SJSA1 (cell line): ENCODE measurements around the gene STAT5A. TPM values are rescaled to one million over a fixed set of nuclear protein-coding genes. Genes with fewer than 3 reads are reported as not detected.
"Not testable (repeated sequence)": the region's sequence is repeated elsewhere in the genome, so short reads cannot be mapped to it uniquely, and the experiment has no call there.

Source experiments
- DNase-seq, 2 experiments: peaks; one replicate each; pipeline ENCODE4 v3.0.0-alpha.2; 2015 to 2020; ENCODE audit warnings: low spot score in 2 of 2, low read depth in 1 of 2
- H3K27ac ChIP-seq: fragments of 250-450 bp; sonication (Bioruptor Pico); 2 replicates; pipeline ENCODE4 v1.5.1; 2020; ENCODE audit warnings: mild to moderate bottlenecking, moderate library complexity
- H3K27me3 ChIP-seq: fragments of 250-450 bp; sonication (Bioruptor Pico); replicated peaks from 2 replicates; pipeline ENCODE4 v1.5.1; 2020; ENCODE audit warnings: mild to moderate bottlenecking, moderate library complexity
- H3K36me3 ChIP-seq: fragments of 250-450 bp; sonication (Bioruptor Pico); 2 replicates; pipeline ENCODE4 v1.5.1; 2020; ENCODE audit warnings: mild to moderate bottlenecking
- H3K4me1 ChIP-seq: fragments of 250-450 bp; sonication (Bioruptor Pico); replicated peaks from 2 replicates; pipeline ENCODE4 v1.6.1; 2021; ENCODE audit warnings: mild to moderate bottlenecking
- H3K4me3 ChIP-seq: fragments of 250-450 bp; sonication (Bioruptor Pico); 2 replicates; pipeline ENCODE4 v1.5.1; 2020; ENCODE audit warnings: mild to moderate bottlenecking
- H3K9me3 ChIP-seq: fragments of 250-450 bp; sonication (Bioruptor Pico); replicated peaks from 2 replicates; pipeline ENCODE4 v1.5.1; 2020; ENCODE audit warnings: mild to moderate bottlenecking
- total RNA-seq: library from RNA; depleted of rRNA; stranded (reverse); fragments of >200 nt; shearing (Covaris generic); gene quantifications from 2 replicates; pipeline ENCODE4 v1.2.3, GENCODE V29; 2014

Gene STAT5A
- total RNA-seq, 1 experiment from 2014 or later: 4.6 TPM

DNA sequence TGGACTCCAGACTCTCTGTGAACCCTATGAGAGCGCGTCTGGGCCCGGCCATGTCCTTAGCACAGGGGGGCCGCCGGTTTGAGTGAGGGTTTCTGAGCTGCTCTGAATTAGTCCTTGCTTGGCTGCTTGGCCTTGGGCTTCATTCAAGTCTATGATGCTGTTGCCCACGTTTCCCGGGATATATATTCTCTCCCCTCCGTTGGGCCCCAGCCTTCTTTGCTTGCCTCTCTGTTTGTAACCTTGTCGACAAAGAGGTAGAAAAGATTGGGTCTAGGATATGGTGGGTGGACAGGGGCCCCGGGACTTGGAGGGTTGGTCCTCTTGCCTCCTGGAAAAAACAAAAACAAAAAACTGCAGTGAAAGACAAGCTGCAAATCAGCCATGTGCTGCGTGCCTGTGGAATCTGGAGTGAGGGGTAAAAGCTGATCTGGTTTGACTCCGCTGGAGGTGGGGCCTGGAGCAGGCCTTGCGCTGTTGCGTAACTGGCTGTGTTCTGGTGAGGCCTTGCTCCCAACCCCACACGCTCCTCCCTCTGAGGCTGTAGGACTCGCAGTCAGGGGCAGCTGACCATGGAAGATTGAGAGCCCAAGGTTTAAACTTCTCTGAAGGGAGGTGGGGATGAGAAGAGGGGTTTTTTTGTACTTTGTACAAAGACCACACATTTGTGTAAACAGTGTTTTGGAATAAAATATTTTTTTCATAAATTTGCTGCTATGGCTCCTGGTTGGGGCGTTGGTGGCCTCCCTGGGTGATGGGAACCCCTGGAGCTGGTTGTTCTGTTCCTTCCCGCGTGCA, 23.1 kb downstream of the STAT5A start:
- Histone ChIP-seq H3K36me3 (peaks cover 31% of the 10 kb centered on the region), H3K4me3 (no peak overlapping the region), H3K27me3 (no peaks in the 10 kb centered on the region), H3K27ac (no peak overlapping the region), H3K4me1 (no peaks in the 10 kb centered on the region), H3K9me3 (no peaks in the 10 kb centered on the region)
- DNase-seq: no peak

DNA sequence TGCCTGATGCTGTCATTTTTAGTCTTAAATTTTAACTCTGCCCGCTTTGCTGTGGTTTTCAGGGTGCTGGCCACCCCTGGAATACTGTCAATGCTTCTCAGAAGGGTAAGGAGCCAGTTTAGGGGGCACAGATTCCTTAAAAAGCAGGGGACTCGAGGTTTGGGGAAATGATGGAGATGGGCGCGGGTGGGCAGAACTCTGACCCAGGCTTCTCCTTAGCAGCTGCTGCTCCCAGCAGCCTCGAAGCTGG, 23.7 kb downstream of the STAT5A start:
- DNase-seq: no peak
- peaks cover 34% of the 10 kb centered on the region for H3K36me3 ChIP-seq
- no peaks in the 10 kb centered on the region for H3K27me3 ChIP-seq
- no peak overlapping the region for H3K27ac ChIP-seq
- no peaks in the 10 kb centered on the region for H3K9me3 ChIP-seq
- no peaks in the 10 kb centered on the region for H3K4me1 ChIP-seq
- no peak overlapping the region for H3K4me3 ChIP-seq

DNA sequence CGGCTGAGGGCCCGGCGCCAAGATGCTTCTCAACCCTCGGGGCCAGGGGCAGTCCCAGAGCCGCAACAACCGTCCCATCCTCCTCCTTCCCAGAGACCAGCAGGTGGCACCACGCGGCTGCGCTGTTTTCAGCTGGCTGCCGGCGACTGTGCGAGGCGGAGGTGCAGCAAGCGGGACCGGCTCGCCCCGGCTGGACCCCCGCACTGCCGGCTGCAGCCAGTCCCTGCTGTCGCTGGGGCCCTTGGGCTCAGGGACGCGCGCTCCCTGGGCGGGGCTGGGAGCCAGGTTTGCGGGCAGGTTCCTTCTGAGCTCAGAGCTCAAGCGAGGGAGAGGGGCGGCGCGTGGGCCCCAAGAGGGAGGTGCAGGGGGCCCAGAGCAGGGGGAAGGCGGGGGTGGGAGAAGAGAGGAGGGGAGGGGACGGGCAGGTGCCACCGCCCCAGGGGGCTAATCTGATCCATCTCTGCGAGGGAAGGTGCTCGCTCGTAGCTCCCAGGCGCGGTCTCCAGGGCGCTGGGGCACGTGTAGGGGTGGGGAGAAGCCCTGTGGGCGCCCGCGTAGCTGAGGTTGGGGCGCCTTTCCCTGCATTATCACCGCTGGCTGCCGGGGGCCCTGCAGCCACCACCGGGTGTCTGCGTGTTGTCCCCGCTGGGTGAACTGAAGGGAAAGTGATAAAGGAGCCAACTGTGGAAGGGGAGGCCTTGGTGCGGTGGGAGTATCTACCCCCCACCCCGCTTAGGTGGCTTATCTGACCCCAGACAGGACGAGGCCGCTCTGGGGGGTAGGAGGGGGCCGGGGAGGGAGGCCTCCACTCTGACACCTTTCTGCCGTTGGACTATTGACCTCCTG, 24.2 kb downstream of the STAT5A start:
- Histone ChIP-seq H3K9me3 (no peaks in the 10 kb centered on the region), H3K36me3 (peaks cover 39% of the 10 kb centered on the region), H3K27ac (no peak overlapping the region), H3K4me3 (no peak overlapping the region), H3K4me1 (no peaks in the 10 kb centered on the region), H3K27me3 (no peaks in the 10 kb centered on the region)
- peak; percentile 31 to 61 for DNase-seq

DNA sequence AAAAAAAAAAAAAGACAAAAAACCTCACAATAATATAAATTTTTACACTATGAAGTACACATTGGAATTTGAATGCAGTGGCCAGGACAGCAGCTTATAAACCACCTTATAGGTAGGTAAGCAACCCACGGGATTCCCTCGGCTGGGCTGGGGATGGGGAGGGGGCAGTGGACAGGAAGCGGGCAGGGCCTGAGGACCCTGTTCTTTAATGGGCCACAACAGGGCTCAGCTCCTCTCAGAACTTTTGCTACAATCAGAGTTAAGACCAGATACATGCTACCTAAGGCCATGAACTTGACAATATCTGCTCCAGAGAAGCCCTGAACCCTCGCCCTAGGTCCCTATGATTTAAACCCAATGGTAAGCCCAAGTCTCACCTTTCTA, 25.1 kb downstream of the STAT5A start:
- DNase-seq: no peak
- Histone ChIP-seq H3K4me3 (no peak overlapping the region), H3K36me3 (peaks cover 46% of the 10 kb centered on the region), H3K27ac (no peak overlapping the region), H3K9me3 (no peaks in the 10 kb centered on the region), H3K27me3 (no peaks in the 10 kb centered on the region), H3K4me1 (no peaks in the 10 kb centered on the region)

DNA sequence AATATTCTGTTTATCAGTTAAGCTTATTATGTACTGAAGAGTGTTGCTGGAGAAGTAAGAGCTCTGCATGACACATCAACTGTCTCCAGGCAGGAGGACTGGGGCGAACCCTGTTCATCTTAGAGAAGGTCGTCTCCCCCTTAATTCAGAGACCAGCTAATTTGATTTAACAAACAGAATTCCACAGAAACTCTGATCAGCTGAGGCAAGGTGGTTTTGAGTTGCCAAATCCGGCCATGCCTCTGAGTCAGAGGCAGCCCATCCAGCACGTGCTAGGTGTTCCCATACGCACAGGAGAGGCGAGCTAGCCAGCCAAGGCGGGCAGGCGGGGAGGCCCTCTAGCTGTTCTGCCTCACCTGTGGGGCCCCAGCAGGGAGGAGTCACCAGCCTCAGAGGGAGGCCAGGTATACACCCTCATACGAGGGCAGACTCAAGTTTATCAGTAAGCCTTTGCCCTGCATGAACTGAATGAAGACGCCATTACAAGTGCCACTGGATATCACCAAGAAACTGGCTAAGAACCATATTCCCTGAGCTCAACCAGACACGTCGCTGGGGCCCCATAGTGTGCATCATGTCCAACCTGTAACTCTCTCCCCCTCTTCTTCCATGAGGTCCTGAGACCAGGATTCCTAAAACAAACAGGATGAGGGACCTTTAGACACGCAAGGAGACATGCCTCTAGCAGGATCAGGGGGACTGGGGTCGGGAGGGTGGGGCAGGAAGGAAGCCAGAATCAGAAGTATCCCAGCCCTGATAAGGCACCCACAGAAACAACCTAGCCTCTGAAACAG, 25.7 kb downstream of the STAT5A start:
- no peaks in the 10 kb centered on the region for H3K9me3 ChIP-seq
- H3K4me3 ChIP-seq: no peak overlapping the region
- DNase-seq: no peak
- H3K27me3 ChIP-seq: no peaks in the 10 kb centered on the region
- H3K4me1 ChIP-seq: no peaks in the 10 kb centered on the region
- H3K27ac ChIP-seq: no peak overlapping the region
- H3K36me3 ChIP-seq: peaks cover 52% of the 10 kb centered on the region

DNA sequence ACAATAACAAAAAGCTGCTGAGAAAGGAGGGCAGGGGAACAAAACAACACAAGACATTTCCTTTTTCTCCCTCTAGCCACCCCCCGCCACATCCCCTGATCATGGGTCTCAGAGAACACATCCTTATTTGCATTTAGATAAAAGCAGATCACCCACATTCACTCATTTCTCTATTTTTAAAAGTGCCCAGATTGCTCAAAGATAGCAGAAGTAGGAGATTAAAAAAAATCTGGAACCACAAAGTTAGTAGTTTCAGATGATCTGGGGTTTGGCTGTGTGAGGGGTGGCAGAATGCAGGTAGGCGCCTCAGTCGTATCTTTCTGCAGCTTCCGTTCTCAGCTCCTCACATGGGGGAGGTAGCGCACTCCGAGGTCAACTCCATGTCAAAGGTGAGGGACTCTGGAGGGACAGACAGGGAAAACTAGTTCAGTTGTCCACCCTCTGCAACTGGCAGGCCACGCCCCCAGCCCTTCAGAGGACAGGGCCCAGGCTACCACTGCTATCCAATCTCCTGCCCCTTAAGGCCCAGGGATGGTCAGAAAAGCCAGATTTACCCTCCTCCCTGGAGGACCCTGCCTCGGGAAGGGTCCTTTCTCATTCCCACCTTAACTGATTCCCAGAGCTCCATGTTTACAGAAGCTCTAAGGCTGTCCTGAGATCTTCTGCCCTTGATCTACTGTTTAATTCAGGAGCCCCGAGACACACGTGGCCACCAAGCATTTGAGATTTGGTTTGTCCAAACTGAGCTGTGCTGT, 27.3 kb downstream of the STAT5A start:
- Histone ChIP-seq H3K4me1 (peaks cover 12% of the 10 kb centered on the region), H3K27ac (no peak overlapping the region), H3K4me3 (no peak overlapping the region), H3K9me3 (no peaks in the 10 kb centered on the region), H3K36me3 (peaks cover 62% of the 10 kb centered on the region), H3K27me3 (no peaks in the 10 kb centered on the region)
- DNase-seq: no peak

DNA sequence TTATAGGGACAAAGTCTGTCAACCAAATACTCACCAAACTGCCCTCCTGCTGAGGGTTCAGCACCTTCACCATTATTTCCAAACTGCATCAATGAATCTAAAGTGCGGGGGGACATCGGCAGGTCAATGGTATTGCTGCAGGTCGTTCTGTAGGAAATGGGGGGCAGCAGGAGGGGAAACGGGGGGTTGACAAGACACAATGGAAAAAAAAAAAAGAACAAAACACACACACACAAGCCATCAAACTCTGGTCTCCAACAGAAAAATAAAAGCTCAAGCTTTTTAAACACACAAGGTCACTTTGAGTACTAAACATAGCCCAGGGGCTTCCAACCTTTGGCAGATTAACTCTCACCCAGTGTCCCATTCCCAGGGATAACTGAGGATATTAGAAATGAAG, 28.5 kb downstream of the STAT5A start:
- no peaks in the 10 kb centered on the region for H3K9me3 ChIP-seq
- H3K27ac ChIP-seq: no peak overlapping the region
- peaks cover 15% of the 10 kb centered on the region for H3K4me1 ChIP-seq
- H3K36me3 ChIP-seq: peaks cover 65% of the 10 kb centered on the region
- H3K27me3 ChIP-seq: no peaks in the 10 kb centered on the region
- no peak for DNase-seq
- H3K4me3 ChIP-seq: no peak overlapping the region

DNA sequence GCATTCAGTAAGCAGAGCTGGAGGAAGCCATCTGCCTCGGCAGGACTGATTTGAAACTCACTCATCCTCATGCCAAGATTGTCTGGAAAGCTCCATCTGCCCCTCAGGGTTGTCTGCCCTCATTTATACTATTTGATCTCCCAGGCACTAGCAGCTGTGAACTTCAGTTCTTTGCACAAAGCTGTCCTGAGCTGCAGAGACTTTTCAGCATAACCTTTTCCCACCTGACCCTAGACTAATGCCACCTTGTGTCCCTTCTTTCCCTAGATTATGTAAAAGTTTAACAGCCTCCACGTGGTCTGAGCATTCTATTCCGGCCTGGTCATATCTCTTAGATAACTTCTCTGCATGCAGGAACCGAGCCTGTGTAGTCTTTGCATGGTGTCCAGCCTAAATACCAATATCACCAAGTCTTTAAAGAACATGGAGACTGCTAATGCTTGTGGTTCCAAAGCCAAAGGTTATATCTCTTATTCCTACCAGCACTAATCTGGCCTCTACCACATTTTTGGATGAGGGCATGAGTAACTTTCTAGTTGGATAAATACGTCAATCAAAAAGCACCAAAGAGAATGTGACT, 29.1 kb downstream of the STAT5A start:
- H3K4me1 ChIP-seq: peaks cover 17% of the 10 kb centered on the region

DNA sequence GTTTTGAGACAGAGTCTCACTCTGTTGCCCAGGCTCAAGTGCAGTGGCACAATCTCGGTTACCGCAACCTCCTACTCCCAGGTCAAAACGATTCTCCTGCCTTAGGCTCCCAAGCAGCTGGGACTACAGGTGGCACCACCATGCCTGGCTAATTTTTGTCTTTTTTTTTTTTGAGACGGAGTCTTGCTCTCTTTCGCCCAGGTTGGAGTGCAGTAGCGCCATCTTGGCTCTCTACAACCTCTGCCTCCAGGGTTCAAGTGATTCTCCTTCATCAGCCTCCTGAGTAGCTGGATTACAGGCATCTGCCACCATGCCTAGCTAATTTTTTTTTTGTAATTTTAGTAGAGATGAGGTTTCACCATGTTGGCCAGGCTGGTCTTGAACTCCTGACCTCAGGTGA, 29.7 kb downstream of the STAT5A start:
- H3K9me3 ChIP-seq, H3K27me3 ChIP-seq, H3K27ac ChIP-seq, DNase-seq, H3K4me3 ChIP-seq: not testable (repeated sequence)
- Histone ChIP-seq H3K4me1 (peaks cover 23% of the 10 kb centered on the region), H3K36me3 (peaks cover 70% of the 10 kb centered on the region)

More for the DNA sequence above, 29.1 kb downstream of the STAT5A start:
- DNase-seq: no peak
- H3K9me3 ChIP-seq: no peaks in the 10 kb centered on the region
- H3K27ac ChIP-seq: no peak overlapping the region
- no peaks in the 10 kb centered on the region for H3K27me3 ChIP-seq
- no peak overlapping the region for H3K4me3 ChIP-seq
- H3K36me3 ChIP-seq: peaks cover 67% of the 10 kb centered on the region

DNA sequence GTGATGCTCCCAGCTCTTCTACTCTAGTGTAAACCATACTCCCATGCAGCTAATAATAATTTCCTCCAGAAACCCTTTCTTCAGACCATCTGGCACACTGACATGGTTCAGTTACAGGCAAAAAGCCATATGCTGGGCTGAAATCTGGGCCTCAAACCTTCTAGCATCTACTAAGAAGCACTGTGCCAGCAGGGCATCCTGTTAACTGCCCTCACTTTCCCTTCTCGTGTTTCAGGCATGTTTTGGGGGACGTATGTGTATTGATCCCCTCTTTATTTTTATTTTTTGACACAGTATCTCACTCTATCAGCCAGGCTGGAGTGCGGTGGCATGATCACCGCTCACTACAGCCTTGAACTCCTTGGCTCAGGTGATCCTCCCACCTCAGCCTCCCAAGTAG, 33.3 kb downstream of the STAT5A start:
- Histone ChIP-seq H3K27ac (no peak overlapping the region), H3K36me3 (peaks cover 64% of the 10 kb centered on the region), H3K9me3 (no peaks in the 10 kb centered on the region), H3K4me1 (peaks cover 44% of the 10 kb centered on the region), H3K27me3 (no peaks in the 10 kb centered on the region), H3K4me3 (no peak overlapping the region)
- no peak for DNase-seq

DNA sequence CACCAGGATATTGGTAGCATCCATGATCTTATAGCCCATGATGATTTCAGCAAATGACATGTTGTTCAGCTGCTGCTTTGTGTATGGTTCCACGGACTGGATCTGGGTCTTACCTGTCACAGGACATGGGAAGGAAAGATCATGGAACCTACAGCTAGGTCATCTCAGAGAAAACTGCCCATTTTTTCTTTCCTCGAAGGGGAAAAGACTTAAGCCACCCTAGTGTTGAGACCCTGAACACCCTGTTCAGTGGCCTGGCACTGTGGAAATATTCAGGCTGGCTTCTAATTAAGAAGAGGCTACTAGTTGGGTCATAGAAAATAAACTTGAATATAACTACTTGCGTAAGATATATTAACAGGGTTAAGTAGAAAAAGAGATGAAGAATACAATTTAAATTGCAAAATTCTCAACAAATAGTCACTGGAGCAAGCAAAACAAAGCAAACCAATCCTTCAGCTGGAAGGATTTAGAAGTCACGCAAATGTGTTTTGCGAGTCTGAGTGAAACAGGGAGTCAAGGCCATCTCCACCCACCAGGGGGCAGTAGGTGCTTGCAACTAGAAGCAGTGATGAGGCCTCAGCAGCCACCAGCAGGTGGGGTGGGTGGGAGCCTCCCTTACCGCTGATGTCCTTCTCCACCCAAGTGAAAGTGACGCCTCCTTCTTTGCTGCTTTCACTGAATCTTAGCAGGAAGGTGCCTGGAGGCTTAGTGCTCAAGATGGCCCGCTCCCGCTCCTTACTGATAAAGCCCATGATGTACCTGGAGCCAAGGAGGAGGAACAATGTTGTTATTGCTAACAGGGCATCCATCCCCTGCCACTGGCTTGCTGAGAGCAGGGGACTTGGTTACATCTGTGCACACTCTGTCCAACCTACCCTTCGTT, 34.3 kb downstream of the STAT5A start:
- peaks cover 57% of the 10 kb centered on the region for H3K36me3 ChIP-seq

DNA sequence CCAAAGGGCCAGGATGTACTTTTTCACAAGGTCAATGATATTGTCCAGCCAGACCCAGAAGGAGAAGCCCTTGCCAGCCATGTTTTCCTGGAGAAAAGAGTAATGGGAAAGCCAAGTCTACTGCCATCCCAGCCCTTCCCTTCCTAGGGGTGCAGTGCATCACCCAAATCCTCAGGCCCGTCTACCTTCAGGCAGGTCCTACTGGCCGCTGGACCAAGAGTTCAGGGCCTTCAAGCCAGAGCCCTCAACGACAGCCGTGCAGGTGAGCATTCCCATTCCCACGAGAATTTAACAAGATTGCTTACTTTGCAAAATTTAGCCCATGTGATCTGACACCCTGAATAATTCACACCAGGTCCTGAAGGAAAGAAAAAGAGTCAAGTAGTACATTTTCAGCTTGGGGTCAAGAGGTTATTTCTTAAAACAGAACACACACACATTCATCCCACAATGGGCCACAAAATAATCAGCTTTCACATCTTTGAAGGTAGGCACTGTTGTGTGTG, 35.0 kb downstream of the STAT5A start:
- DNase-seq: no peak
- no peak overlapping the region for H3K4me3 ChIP-seq
- H3K27ac ChIP-seq: no peak overlapping the region
- no peaks in the 10 kb centered on the region for H3K27me3 ChIP-seq
- H3K36me3 ChIP-seq: peaks cover 54% of the 10 kb centered on the region
- peaks cover 50% of the 10 kb centered on the region for H3K4me1 ChIP-seq
- H3K9me3 ChIP-seq: no peaks in the 10 kb centered on the region

More for the DNA sequence above, 34.3 kb downstream of the STAT5A start:
- DNase-seq: peak; percentile 84 to 95
- peaks cover 48% of the 10 kb centered on the region for H3K4me1 ChIP-seq
- no peaks in the 10 kb centered on the region for H3K9me3 ChIP-seq
- H3K27ac ChIP-seq: peak overlapping the region; percentile 41
- H3K4me3 ChIP-seq: no peak overlapping the region
- no peaks in the 10 kb centered on the region for H3K27me3 ChIP-seq
